Measurements from ENCODE around the gene SLC9A9.

The SLC9A9 gene

GRCh38 chr3:143421556-143421955 lies 426.7 kb downstream of the SLC9A9 start:
- TF ChIP-seq CTCF (IDR thresholded peaks at IDR 0.05) = no peak
- DNase-seq (ENCODE audit: low spot score) = no peak
- H3K4me3 ChIP-seq = no peak overlapping the region
- H3K27ac ChIP-seq = no peak overlapping the region

- no peak overlapping the region for H3K4me3 ChIP-seq
- no peak for TF ChIP-seq CTCF (IDR thresholded peaks at IDR 0.05)
- no peak for DNase-seq (ENCODE audit: low spot score)
Measured at GRCh38 chr3:143419611-143420010, 428.7 kb downstream of the SLC9A9 start.

GRCh38 chr3:143418391-143418790 lies 429.9 kb downstream of the SLC9A9 start:
- DNase-seq (ENCODE audit: low spot score) = no peak
- Histone ChIP-seq H3K27ac (no peak overlapping the region), H3K4me3 (no peak overlapping the region)
- TF ChIP-seq CTCF (IDR thresholded peaks at IDR 0.05) = no peak

More at GRCh38 chr3:143419611-143420010, 428.7 kb downstream of the SLC9A9 start:
- H3K27ac ChIP-seq = no peak overlapping the region

- no peak overlapping the region for H3K27ac ChIP-seq
- H3K4me3 ChIP-seq = no peak overlapping the region
- TF ChIP-seq CTCF (IDR thresholded peaks at IDR 0.05) = no peak
- no peak for DNase-seq (ENCODE audit: low spot score)
Measured at GRCh38 chr3:143416229-143416628, 432.0 kb downstream of the SLC9A9 start.

GRCh38 chr3:143414571-143415253 lies 433.6 kb downstream of the SLC9A9 start:
- no peak overlapping the region for H3K27ac ChIP-seq
- H3K4me3 ChIP-seq = no peak overlapping the region
- TF ChIP-seq CTCF (IDR thresholded peaks at IDR 0.05) = no peak
- no peak for DNase-seq (ENCODE audit: low spot score)

- H3K27ac ChIP-seq = no peak overlapping the region
- DNase-seq (ENCODE audit: low spot score) = no peak
- TF ChIP-seq CTCF (IDR thresholded peaks at IDR 0.05) = no peak
- H3K4me3 ChIP-seq = no peak overlapping the region
Measured at GRCh38 chr3:143413372-143413771, 434.9 kb downstream of the SLC9A9 start.

- DNase-seq (ENCODE audit: low spot score) = no peak
- no peak for TF ChIP-seq CTCF (IDR thresholded peaks at IDR 0.05)
- no peak overlapping the region for H3K4me3 ChIP-seq
- no peak overlapping the region for H3K27ac ChIP-seq
Measured at GRCh38 chr3:143412084-143412483, 436.2 kb downstream of the SLC9A9 start.

Data from coronary artery (tissue), 2 donors.